Globus pallidus (tissue), 1 donor: Measurements from ENCODE around the gene ZDHHC19.
"Not testable (repeated sequence)": the region's sequence is repeated elsewhere in the genome, so short reads cannot be mapped to it uniquely, and the experiment has no call there.

ENCODE experiments used
- DNase-seq: peaks from one replicate; pipeline ENCODE4 v3.0.0-alpha.2; 2015; ENCODE audit warnings: low spot score

Gene ZDHHC19

DNA sequence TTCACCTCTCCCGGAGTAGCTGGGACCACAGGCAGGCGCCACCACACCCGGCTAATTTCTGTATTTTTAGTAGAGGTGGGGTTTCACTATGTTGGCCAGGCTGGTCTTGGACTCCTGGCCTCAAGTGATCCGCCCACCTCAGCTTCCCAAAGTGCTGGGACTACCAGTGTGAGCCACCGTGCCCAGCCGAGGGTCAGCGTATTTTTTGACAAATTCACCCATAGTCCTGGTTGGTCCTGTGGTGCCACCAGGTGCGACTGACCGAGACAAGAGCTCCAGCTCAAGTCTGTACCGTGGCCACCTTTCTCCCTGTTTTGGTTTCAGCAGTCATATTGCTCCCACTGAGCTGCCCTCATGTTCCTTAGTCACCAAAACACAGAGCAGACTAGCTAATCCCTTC is 13.9 kb upstream of the ZDHHC19 start:
- DNase-seq = no peak

DNA sequence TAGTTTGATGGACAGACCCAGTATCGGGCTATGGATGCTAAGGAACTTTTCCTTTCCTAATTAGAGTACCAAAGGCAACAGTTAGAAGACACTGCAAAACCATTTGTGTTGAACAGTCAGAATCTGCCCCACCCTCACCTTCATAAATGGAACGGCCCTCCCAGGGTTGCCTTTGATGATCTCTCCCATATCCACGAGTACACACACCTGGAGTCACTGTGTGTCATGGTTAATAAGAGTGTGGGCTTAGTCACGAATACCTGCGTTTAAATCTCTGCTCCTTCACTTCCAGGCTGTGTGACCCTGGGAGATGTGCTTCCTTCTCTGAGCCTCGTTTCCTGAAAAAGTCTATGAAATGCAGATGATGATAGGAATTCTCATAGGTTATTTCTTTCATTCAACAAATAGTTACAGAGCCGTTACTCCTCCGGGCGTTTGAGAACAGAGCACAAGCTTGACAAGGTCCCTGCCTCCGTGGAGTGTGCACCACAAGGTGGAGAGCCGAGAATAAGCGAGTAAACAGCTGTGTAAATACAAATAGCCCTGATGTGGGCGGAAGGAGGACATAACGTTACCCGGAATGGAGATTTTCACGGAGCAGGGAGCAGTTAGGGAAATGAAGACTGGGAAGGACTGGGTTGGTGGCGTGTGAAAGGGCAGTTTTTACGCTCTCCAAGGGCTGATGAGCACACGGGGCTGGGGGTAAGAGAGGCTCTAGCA is 11.8 kb upstream of the ZDHHC19 start:
- DNase-seq = no peak

DNA sequence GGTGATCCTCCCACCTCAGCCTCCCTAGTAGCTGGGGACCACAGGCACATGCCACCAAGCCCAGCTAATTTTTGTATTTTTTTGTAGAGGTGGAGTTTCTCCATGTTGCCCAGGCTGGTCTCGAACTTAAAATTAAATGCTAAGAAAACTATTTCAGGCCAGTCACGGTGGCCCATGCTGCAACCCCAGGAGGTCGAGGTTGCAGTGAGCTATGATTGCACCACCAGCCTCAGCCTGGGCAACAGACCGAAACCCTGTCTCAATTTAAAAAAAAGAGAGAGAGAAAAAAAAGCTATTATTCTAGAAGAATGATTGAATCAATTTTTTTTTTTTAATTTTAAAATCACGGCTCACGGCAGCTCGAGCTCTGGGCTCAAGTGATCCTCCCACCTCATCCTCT is 9.8 kb upstream of the ZDHHC19 start:
- no peak for DNase-seq

DNA sequence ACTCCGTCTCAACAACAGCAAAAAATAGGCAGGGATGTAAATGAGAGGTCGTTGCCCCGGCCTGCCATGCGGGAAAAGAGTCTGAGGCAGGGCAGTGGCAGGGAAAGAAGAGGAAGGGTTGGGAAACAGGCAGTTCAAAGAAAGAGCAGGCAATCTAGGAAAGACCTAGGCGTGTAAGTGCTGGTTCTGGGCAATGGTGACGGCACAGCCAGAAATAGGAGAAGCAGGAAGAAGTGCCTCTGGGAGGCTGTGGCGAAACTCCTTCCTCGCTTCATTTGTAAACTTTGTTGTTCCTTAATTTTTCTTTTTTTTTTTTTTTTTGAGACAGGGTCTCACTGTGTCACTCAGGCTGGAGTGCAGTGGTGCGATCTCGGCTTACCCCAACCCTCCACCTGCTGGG is 9.4 kb upstream of the ZDHHC19 start:
- peak; percentile 26 for DNase-seq

DNA sequence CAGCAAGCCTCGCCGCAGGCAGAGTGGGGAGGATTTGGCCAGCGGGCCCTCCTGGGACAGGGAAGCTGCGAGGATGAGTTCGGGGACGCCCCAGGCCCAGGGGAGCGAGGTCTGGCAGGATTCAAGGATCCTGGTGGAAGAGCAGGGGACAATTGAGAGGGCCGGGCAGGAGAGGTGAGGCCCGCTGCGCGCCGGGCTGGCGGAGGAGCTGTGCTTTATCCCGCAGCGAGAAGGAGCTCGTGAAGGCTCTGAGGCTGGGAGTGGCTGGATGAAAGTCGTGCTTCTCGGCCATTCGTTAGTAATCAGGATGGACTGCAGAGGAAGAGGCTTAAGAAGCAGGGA is 8.7 kb upstream of the ZDHHC19 start:
- no peak for DNase-seq

DNA sequence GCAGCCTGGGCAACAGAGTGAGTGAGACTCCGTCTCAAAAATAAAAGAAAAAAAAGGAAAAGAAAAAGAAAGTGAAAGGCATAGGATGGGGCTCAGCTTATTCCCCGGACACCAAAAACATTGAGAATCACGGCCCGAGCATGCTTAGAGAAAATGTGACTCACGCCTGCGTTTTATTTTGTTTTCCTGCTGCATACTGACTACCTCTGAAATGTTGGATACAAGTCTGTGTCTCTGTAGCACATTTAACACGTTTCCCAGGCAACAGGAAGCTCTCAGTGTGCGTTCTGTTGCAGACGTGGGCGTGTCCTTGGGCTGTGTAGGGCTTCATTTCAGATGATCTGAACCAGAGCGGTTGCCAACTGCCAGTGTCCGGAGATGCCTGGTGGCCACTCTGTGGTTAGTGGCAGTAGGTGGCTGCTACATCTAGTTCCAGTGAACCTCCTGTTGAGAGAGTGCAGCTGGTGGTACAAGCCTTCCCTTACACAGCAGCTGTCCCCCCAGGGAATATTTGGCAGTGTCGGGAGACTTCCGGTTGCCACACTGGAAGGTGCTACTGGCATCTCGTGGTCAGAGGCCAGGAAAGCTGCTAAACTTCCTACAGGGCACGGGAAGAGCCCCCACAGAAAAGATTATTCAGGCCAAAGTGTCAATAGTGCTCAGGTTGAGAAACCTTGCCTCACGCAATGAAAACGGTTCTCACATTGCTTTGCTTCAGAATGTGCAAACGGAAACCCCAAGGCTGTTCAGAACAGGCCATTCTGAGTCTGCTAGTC is 8.2 kb upstream of the ZDHHC19 start:
- peak; percentile 46 for DNase-seq

DNA sequence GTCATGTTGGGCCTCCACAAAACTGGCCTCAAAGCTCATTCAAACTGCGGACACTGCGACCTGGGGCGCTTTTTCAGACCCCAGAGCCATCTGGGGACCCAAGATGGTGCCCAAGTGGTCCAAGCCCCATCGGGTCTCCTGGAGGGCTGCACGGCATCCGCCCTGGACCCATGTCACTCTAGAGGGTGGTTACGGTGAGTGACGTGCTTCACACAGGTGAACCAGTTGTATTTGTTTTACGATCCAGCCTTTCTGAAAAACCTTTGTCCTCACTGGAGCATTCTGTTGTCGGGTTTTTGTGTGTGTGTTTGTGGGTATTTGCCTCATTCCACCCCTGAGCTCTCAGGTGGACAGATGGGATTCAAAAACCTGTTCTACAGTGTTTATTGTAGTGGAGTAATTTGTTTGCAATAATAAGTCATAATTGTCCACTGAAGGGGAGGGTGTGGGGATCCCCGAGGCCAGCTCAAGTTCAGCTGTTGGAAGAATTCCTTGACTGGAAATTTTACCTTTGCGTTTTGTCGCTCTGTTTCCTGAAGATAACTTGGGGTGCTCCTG is 7.0 kb upstream of the ZDHHC19 start:
- no peak for DNase-seq

DNA sequence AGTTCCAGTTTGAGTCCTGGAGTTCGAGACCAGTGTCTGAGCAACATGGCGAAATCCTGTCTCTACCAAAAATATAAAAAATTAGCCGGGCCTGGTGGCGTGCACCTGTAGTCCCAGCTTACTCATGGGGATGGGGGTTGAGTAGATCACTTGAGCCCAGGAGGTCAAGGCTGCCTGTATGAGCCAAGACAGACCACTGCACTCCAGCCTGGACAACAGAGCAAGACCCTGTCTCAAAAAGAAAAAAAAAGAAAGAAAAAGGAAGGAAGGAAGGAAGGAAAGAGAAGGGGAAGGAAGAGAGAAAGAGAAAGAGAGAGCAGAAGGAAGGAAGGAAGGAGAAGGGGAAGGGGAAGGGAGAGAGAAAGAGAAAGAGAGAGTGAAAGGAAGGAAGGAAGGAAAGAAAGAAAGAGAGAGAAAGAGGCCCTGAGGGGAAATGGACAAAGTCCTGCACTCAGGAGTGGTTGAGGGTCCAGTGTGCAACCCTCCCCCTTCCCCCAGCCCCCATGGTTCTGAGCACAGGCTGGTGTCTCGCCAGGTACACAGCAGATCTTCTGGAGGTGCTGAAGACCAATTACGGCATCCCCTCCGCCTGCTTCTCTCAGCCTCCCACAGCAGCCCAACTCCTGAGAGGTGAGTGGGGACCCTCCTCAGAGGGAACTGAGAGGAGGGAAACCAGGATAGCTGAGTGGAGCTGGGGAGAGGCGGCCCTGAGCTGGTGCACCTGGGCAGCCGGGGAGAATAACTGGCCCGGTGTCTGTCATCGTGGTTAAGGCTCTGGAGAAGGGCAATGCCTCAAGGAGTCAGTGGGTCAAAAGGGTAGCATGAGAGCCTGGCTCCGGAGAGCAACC is 6.3 kb upstream of the ZDHHC19 start:
- no peak for DNase-seq

DNA sequence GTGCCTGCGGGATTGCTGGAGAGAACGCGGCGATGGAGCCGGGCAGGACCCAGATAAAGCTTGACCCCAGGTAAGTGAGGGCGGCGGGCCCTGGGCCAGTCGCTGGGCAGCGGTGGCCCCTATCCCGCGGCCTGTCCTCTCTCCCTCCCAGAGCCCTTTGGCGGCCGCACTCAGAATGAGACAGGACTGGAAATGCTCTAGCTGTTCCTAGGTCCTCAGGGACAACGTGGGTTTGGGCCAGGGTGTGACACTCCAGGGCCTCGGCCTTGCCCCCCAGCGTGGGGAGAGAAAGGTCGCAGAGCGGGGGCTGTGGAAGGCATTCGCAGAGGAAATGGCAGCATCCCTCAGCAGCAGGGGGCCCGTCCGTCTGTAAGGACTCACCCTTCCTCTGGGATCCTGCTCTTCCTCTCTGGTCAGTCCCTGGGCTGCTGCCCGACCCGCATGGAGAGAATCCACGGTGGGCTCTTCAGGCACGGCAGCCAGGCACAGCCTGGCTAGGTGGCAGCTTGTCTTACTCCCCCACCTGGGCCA is 5.5 kb upstream of the ZDHHC19 start:
- no peak for DNase-seq

DNA sequence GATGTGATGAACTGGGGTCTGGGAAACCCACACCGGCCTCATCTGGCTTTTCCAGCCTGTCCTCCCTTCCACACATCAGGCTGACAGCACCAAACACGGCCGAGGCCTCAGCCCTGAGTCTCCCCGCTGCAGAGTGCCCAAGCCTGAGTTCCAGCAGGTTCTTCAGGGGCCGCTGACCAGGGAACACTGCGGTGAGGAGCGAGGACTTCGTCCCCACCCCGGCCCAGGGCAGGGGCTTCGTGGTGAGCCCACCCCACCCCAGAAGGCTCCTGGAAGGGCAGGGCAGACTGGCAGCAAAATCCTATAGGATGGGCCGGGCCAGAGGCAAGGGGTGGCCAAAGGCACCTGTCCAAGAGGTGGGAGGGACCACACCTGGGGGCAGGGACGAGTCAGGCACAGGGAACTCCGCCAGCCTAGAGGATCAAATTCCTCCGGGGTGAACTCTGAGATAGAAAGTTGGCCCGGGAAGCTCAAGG is 4.9 kb upstream of the ZDHHC19 start, which contains the start of gene SLC51A:
Gene SLC51A (plus strand): TSS at position 446 of the 476 bp plus-strand sequence. CDS start 179 bp downstream, outside the sequence.
- DNase-seq = no peak

DNA sequence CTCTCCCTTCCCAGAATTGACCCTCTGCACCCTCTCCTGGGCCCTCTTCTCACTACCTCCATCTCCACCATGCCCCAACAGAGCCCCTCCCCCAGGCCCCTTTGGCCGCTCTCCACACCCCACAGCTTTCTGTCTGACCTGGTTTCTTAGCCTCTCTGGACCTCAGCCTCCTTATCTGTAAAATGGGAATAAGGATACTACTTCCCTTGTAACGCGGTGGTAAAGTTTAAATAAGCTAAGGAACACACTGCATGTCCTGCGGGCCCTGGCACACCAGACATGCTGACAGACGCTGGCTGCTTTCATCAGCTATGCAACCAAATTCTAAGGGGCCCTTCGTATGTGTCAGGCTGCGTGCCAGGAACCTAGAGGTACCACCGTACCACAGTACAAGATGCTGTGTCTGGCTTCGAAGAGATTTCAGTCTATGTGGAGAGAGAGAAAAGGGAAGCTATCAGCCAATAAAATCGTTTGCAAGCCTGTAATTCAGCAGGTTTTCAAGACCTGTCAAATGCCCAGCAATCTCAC is 4.4 kb upstream of the ZDHHC19 start:
- no peak for DNase-seq

DNA sequence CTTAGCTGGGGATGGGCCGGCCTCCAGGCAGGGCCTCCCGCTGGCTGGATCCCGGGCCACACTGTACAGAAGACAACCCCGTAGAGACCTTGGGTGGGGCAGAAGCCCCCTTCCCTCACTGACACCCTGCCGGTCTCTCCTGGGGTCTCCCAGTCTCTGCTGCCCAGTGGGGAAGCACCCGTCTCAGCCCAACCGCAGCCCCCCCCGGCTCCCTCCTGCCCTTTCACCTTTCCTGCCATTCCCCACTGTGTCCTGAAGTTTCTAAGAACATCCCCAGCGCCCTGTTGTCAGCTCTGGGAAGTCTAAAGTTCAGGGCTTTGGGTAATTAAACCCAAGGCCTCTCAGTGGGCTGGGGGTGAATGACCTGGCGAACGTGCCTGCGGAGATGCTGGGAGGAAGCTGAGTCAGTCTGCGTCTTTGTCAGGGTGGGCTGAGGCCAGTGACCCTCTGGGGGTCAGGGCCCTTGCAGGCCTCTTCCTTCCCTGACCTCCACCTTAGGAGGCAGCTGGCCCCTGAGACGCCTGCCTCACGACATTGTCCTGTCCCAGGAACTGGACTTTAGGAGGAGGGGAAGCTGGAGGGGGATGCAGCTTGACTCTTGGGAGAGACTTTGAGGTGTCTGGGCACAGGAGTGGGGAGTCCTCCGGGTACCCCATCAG is 3.7 kb upstream of the ZDHHC19 start:
- no peak for DNase-seq

DNA sequence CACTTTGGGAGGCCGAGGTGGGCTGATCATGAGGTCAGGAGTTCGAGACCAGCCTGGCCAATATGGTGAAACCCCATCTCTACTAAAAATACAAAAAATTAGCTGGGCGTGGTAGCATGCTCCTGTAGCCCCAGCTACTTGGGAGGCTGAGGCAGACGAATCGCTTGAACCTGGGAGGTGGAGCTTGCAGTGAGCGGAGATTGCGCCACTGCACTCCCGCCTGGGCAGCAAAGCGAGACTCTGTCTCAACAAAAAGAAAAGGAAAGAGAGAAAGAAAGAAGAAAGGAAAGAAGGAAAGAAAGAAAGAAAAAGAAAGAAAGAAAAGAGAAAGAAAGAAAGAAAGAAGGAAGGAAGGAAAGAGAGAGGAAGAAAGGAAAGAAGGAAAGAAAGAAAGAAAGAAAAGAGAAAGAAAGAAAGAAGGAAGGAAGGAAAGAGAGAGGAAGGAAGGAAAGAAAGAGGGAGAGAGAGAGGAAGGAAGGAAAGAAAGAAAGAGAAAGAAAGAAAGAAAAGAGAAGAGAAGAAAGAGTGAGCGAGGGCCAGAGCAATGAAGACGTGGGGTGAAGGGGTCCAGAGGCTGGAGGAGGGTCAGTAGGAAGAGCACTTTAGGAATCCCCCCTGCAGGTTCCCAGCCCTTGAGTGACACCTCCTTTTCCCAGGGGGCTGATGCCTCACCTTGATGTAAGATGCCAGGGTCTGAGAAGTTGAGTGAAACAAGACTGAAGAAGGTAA is 1.1 kb downstream of the ZDHHC19 start:
- not testable (repeated sequence) for DNase-seq

DNA sequence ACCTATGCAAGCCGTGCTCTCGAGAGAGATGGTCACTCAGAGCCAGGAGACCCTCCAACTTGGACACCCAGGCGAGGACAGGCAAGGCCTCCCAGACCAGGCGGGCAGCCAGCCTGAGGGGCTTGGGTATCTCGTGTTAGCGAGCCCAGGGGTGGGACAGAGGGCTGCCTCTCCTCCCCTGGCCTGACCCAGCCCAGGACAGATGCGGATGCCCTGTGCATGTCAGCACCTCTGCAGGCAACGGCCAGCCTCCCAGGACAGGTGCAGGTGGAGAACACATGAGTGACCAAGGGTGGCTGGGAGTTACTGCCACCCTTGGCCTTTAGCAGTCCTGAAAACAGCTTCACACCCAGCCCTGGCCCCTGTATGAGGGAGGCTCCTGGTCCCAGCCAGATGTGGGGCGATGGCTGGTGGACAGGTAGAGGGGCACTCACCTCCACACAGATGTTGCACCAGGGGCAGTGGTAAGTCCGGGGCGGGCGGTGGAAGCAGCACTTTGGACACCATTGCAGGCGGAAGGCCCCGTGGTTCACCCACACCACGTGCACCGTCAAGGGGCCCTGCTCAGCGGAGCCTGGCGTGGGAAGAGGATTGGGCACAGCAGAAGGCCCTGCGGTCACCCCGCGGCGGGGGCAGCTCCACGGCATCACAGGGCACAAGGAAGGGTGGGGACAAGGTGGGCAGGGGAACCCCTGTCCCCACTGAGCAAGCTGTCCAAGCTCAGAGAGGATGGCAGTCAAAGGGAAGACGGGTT is 2.1 kb downstream of the ZDHHC19 start:
- DNase-seq = no peak

DNA sequence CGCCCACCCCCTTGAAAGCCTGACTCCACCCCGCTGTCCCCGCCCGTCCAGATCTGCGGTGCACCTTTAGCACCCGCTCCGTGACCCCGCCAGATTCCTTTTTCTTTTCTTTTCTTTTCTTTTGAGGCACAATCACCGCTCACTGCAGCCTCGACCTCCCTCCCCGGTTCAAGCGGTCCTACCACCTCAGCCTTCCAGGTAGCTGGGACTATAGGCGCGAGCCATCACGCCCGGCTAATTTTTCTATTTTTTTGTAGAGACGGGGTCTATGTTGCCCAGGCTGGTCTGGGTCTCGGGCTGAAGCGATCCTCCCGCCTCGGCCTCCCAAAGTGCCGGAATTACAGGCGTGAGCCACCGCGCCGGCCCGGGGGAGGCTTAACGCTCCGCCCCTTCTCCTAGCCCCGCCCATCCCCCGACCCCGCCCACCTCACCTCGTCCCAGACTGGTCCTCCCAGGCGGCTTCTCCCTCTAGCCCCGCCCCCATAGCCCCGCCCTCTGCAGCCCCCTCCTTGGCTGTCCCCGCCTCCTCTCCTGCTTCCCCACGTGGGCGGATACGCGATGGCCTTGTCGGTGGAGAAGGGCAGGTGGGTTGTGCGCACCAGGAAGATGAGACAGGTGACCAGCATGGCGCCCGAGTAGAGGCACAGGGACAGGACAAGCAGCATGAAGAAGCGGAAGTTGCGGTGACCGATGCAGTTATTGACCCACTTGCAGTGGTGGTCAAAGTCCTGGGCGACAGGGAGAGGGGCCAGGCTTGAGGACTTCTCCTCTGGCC is 3.2 kb downstream of the ZDHHC19 start:
- no peak for DNase-seq

DNA sequence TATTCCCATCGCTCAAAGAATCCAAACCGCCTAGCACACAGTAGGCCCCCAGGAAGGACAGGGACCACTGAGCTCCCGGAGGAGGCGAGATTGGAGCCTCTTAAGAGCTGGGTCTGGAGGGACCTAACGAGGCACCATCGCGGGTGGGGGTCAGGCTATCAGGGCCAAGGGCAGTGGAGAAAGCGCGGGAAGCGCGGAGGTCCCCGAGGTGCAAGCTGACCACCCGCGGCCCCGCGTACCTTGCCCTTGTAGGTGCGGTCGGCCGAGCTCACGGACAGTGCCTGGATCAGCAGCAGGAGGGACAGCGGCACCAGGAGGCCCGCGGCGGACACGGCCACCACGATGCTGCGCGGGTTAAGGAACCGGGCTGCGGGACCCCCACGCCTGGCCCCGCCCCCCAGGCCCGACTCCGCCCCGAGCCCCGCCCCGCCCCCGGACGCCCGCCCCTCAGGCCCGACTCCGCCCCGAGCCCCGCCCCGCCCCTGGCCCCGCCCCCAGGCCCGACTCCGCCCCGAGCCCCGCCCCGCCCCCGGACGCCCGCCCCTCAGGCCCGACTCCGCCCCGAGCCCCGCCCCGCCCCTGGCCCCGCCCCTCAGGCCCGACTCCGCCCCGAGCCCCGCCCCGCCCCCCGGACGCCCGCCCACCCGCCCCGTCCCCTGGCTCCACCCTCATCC is 3.9 kb downstream of the ZDHHC19 start:
- no peak for DNase-seq

DNA sequence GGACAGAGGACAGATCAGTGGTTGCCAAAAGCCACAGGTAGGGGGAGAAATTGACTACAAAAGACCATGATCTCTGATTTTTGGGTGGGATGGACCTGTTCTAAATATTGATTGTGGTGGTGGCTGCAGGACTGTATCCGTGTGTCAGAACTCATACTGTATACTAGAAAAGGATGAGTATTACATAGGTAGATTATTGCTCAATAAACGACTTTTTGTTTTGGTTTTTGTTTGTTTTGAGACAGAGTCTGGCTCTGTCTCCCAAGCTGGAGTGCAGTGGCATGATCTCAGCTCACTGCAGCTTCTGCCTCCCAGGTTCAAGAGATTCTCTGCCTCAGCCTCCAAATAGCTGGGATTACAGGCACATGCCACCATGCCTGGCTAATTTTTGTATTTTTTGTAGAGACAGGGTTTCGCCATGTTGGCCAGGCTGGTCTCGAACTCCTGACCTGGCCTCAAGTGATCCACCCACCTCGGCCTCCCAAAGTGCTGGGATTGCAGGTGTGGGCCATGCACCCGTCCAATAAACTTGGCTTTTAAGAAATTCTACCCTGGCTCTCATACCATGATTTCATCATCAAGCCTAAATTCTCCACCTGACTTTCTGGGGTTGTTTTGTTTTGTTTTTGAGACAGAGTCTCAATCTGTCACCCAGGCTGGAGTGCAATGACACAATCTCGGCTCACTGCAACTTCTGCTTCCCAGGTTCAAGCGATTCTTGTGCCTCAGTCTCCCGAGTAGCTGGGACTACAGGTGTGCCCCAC is 5.6 kb downstream of the ZDHHC19 start:
- DNase-seq = not testable (repeated sequence)

DNA sequence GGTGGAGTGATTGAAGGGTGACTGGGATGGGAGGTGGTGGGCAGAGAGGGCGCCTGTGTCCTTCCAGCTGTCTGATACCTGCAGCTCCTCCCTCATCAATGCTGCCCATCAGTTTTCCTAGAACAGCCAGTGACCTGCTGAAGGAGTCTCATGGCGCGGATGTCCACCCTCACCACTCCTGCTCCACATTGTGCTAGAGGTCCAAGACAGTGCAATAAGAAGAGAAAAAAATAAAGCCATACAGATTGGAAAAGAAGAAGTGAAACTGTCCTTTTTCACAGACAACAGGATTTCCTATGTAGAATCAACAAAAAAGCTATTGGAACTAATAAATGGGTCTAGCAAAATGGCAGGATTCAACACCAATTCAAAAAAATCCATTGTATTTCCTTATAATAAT is 7.4 kb downstream of the ZDHHC19 start:
- DNase-seq = no peak
